MM.1S (cell line): ENCODE data around the gene JUN.

Experiments
- DNase-seq: peaks from one replicate; pipeline ENCODE4 v3.0.0-alpha.2; 2015
- H2AFZ ChIP-seq: fragments of 300-600 bp; sonication (generic); 2 replicates; pipeline ENCODE4 v1.6.0; 2016; ENCODE audit warnings: antibody characterized with exemption, low read length
- H3F3A ChIP-seq: fragments of 300-600 bp; sonication (generic); 2 replicates; pipeline ENCODE4 v1.6.1; 2016; ENCODE audit warnings: mild to moderate bottlenecking, antibody characterized with exemption, low read length, moderate library complexity, mixed read lengths; ENCODE audit not compliant: insufficient read depth
- H3K27ac ChIP-seq: fragments of 300-600 bp; sonication (generic); 2 replicates; pipeline ENCODE4 v1.5.1; 2016; ENCODE audit warnings: mild to moderate bottlenecking, low read length
- H3K27me3 ChIP-seq: fragments of 300-600 bp; sonication (generic); replicated peaks from 2 replicates; pipeline ENCODE4 v1.6.0; 2016; ENCODE audit warnings: low read length; ENCODE audit not compliant: insufficient read depth
- H3K36me3 ChIP-seq: fragments of 300-600 bp; sonication (generic); replicated peaks from 2 replicates; pipeline ENCODE4 v1.6.1; 2016; ENCODE audit warnings: mild to moderate bottlenecking, low read length, mixed read lengths; ENCODE audit not compliant: insufficient read depth
- H3K4me1 ChIP-seq: fragments of 300-600 bp; sonication (generic); 2 replicates; pipeline ENCODE4 v1.6.1; 2016; ENCODE audit warnings: low read length, mixed read lengths
- H3K4me2 ChIP-seq: fragments of 300-600 bp; sonication (generic); 2 replicates; pipeline ENCODE4 v1.6.0; 2016; ENCODE audit warnings: low read depth, low read length
- H3K4me3 ChIP-seq: fragments of 300-600 bp; sonication (generic); 2 replicates; pipeline ENCODE4 v1.5.1; 2016; ENCODE audit warnings: low read length, mixed read lengths
- H3K79me2 ChIP-seq: fragments of 300-600 bp; sonication (generic); 2 replicates; pipeline ENCODE4 v1.6.1; 2016; ENCODE audit warnings: mixed run types, low read length, mixed read lengths
- H3K9ac ChIP-seq: fragments of 300-600 bp; sonication (generic); 2 replicates; pipeline ENCODE4 v1.6.1; 2016; ENCODE audit warnings: low read length, mixed read lengths
- H3K9me2 ChIP-seq: fragments of 300-600 bp; sonication (generic); replicated peaks from 2 replicates; pipeline ENCODE4 v1.6.1; 2016; ENCODE audit warnings: mild to moderate bottlenecking, low read length, mixed read lengths; ENCODE audit not compliant: insufficient read depth
- H3K9me3 ChIP-seq: fragments of 300-600 bp; sonication (generic); replicated peaks from 2 replicates; pipeline ENCODE4 v1.6.1; 2016; ENCODE audit warnings: mild to moderate bottlenecking, low read length, mixed read lengths; ENCODE audit not compliant: insufficient read depth
- H4K20me1 ChIP-seq: fragments of 300-600 bp; sonication (generic); 2 replicates; pipeline ENCODE4 v1.6.1; 2016; ENCODE audit warnings: mild to moderate bottlenecking, low read length, moderate library complexity, mixed read lengths; ENCODE audit not compliant: insufficient read depth
- CTCF ChIP-seq: fragments of 300-600 bp; sonication (generic); IDR thresholded peaks from 2 replicates; pipeline ENCODE4 v1.5.1; 2016; ENCODE audit warnings: antibody characterized with exemption, low read length, mixed read lengths
- EZH2 ChIP-seq: fragments of 300-600 bp; sonication (generic); optimal IDR thresholded peaks from 2 replicates; pipeline ENCODE3; 2017; ENCODE audit warnings: low read depth, mild to moderate bottlenecking, antibody characterized with exemption, low read length, mixed read lengths
- EZH2phosphoT487 ChIP-seq: fragments of 300-600 bp; sonication (generic); IDR thresholded peaks from 2 replicates; pipeline ENCODE4 v1.6.1; 2018; ENCODE audit warnings: antibody characterized with exemption, low read length

JUN gene

GRCh38 chr1:58784758-58785441, 1.1 kb upstream of the JUN start:
- H3K27me3 ChIP-seq: peaks cover 18% of the 10 kb centered on the region
- peaks cover 31% of the 10 kb centered on the region for H3K4me1 ChIP-seq
- peak overlapping the region; percentile 97 for H3K9ac ChIP-seq
- TF ChIP-seq CTCF: peak; percentile 47
- no peak for TF ChIP-seq EZH2phosphoT487
- H3K9me2 ChIP-seq: no peaks in the 10 kb centered on the region
- DNase-seq: peak; percentile 65
- peak overlapping the region; percentile 77 for H2AFZ ChIP-seq
- no peaks in the 10 kb centered on the region for H4K20me1 ChIP-seq
- H3K4me2 ChIP-seq: peak overlapping the region; percentile 93
- no peaks in the 10 kb centered on the region for H3K36me3 ChIP-seq
- H3F3A ChIP-seq: peaks cover 50% of the 10 kb centered on the region
- H3K4me3 ChIP-seq: peak overlapping the region; percentile 80
- peak overlapping the region; percentile 95 for H3K27ac ChIP-seq
- peaks cover 19% of the 10 kb centered on the region for H3K79me2 ChIP-seq
- no peaks in the 10 kb centered on the region for H3K9me3 ChIP-seq

DNA sequence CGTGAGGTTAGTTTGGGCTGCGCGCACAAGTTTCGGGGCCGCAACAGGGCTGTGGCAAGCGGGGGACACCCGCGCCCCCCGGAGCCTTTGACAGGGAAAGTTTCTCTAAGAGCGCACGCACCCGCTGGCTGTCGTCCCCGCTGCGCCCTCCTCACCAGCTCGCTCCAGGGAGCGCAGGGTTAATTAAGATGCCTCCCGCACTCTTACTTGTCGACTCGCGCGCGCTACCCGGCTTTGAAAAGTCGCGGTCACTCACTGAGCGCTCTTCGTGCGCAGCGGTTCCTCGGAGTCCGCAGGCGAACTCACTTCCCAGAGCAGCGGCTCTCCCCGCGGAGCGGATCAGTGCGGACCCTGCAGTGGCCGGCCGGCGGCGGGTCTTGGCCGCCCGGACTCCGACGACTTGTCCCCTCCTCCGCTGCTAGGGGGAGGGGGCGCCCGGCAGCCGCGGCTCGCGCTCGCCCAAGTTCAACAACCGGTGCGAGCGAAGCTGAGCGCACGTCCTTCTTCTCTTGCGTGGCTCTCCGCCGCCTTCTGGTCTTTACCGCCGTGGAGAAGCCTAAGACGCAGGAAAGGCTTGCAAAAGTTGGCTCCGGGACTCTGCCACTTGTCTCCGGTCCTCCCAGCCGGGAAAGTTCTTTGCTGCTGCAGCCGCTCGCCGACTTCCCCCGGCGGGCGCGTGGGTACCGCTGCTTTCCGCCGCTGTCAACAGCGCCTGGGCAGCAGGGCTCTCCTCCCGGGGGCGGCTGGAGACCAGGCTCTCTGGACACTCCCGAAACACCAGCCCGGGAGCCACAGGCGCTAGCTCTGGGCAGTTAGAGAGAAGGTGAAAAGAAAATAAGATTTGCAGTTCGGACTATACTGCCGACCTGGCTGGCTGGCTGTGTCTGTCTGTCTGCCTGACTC, 506 bp downstream of the JUN start:
- Histone ChIP-seq H3K36me3 (no peaks in the 10 kb centered on the region), H3K27ac (peak overlapping the region; percentile 95), H3K27me3 (peaks cover 18% of the 10 kb centered on the region), H3K9ac (peak overlapping the region; percentile 93), H3K4me1 (peaks cover 35% of the 10 kb centered on the region), H3K79me2 (peaks cover 19% of the 10 kb centered on the region), H2AFZ (peak overlapping the region; percentile 9; the same call in 1 of the 2 replicates), H3K9me2 (no peaks in the 10 kb centered on the region), H3F3A (peaks cover 54% of the 10 kb centered on the region), H3K4me2 (peak overlapping the region; percentile 92), H3K9me3 (no peaks in the 10 kb centered on the region), H4K20me1 (no peaks in the 10 kb centered on the region), H3K4me3 (peak overlapping the region; percentile 82)
- peak; percentile 70 for DNase-seq
- no peak for TF ChIP-seq EZH2
- no peak for TF ChIP-seq EZH2phosphoT487
- no peak for TF ChIP-seq CTCF

GRCh38 chr1:58782178-58783089, 1.4 kb downstream of the JUN start:
- Histone ChIP-seq H2AFZ (no peak overlapping the region; the same call in 1 of the 2 replicates), H4K20me1 (no peaks in the 10 kb centered on the region), H3K27me3 (peaks cover 14% of the 10 kb centered on the region), H3K79me2 (peaks cover 19% of the 10 kb centered on the region), H3K9ac (peak overlapping the region; percentile 93), H3K36me3 (no peaks in the 10 kb centered on the region), H3K4me2 (peak overlapping the region; percentile 92), H3K27ac (peak overlapping the region; percentile 95; the same call in 1 of the 2 replicates), H3K9me3 (no peaks in the 10 kb centered on the region), H3K4me1 (peaks cover 35% of the 10 kb centered on the region), H3K4me3 (peak overlapping the region; percentile 82), H3F3A (peaks cover 54% of the 10 kb centered on the region), H3K9me2 (no peaks in the 10 kb centered on the region)
- DNase-seq: peak; percentile 55
- TF ChIP-seq EZH2phosphoT487: no peak
- peak; percentile 32 for TF ChIP-seq CTCF
